ENCODE data around the gene SPOPL.

SPOPL gene

DNA sequence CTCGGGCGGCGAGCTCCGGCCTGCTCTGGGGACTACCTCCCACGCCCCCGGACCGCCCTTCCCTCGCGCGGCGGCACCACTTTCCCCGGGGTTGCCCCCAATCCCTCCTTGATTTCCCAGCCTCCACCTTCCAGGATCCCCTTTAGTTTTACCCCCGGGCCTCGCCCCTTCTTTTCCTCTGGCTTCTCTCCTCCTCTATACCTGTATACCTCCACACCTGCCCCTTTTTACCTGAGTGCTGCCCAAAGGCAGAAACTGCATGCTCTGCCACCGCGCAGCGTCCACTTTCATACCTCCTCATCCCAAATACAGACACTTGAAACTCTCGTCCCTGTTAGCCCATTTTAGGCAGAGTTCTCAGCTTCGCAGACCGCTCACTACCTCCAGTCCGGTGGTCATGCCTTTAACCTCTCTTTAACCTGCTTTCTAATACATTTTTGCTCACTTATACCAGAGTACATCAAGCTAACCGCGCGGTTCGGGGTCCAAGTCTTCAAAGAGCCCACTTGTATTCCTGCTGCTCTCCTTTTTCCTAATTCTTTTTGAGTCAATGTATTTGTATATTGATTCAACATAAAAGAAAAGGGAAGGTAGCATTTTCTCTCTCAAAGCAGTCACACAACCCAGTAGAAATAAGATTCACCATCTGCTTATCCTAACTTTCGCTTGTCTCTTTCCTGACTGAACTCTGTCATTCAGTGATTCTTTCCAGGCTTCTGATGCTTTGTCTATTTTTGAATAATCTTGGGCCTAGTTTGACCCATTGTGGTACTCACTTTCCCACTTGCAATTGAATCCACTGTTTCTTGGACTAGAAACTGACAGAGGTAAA lies 901 bp downstream of the SPOPL start:
- DNase-seq (ENCODE audit: low read depth), result no peak
- TF ChIP-seq CTCF (IDR thresholded peaks at IDR 0.05; ENCODE audit: low read length, missing control alignments), result no peak
- H3K4me3 ChIP-seq (replicated peaks; ENCODE audit: low read depth, low read length), result peak overlapping the region; percentile 90

- H3K4me3 ChIP-seq (replicated peaks; ENCODE audit: low read depth, low read length), result peak overlapping the region; percentile 90
- no peak for TF ChIP-seq CTCF (IDR thresholded peaks at IDR 0.05; ENCODE audit: low read length, missing control alignments)
- no peak for DNase-seq (ENCODE audit: low read depth)
These were observed 1.5 kb downstream of the SPOPL start for GRCh38 chr2:138503087-138503442.

DNA sequence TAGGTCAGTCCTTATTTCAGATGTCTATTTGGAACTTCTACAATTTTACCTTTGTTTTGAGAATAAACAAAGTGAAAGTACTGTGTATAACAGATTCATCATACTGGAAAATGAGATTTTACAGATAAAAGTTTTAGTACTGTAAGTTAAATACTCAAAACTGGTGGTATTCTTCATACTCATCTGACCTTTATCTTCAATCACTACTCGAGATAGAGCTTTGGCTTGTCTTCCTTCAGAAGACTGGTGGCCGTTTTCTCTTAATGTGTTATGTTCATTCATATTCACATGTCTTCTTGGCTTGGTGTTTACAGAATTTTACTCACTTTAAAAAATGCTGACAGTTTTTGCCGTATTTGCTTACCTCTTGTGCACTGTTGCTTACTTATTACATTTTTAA lies 2.1 kb downstream of the SPOPL start:
- peak overlapping the region; percentile 90 for H3K4me3 ChIP-seq (replicated peaks; ENCODE audit: low read depth, low read length)
- no peak for TF ChIP-seq CTCF (IDR thresholded peaks at IDR 0.05; ENCODE audit: low read length, missing control alignments)
- DNase-seq (ENCODE audit: low read depth), result no peak

DNA sequence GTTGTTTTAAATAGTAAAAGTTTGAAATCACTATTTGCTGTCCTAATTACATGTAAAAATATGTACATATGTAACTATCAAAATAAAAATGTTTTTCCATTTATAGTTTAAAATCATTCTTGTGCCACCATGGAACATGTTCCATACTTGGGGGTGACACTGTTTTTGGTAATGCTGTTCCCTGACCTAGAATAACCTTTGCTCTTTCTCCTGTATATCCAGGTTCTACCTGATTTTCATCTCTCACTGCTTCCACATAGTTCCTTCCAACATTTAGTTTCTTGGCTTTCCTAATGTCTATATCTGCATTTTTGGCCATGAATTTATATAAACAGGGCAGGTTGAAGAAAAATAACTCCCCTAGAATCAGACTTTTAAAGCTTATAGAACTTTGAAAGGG lies 2.5 kb downstream of the SPOPL start:
- no peak for DNase-seq (ENCODE audit: low read depth)
- no peak for TF ChIP-seq CTCF (IDR thresholded peaks at IDR 0.05; ENCODE audit: low read length, missing control alignments)
- no peak overlapping the region for H3K4me3 ChIP-seq (replicated peaks; ENCODE audit: low read depth, low read length)

- no peak for DNase-seq (ENCODE audit: low read depth)
- no peak for TF ChIP-seq CTCF (IDR thresholded peaks at IDR 0.05; ENCODE audit: low read length, missing control alignments)
- H3K4me3 ChIP-seq (replicated peaks; ENCODE audit: low read depth, low read length), result no peak overlapping the region
These were observed 3.1 kb downstream of the SPOPL start for GRCh38 chr2:138504546-138505235.

GRCh38 chr2:138507267-138507666 lies 5.7 kb downstream of the SPOPL start:
- TF ChIP-seq CTCF (IDR thresholded peaks at IDR 0.05; ENCODE audit: low read length, missing control alignments), result no peak
- no peak for DNase-seq (ENCODE audit: low read depth)
- no peak overlapping the region for H3K4me3 ChIP-seq (replicated peaks; ENCODE audit: low read depth, low read length)

All from fibroblast of pulmonary artery (primary cell).